ENCODE data around the gene CPPED1.

Gene CPPED1

GRCh38 chr16:12760819-12761611, 42.7 kb downstream of the CPPED1 start:
- Mint-ChIP-seq H3K4me1 (peaks cover 7% of the 10 kb centered on the region), H3K27me3 (ENCODE audit: low read depth) (no peaks in the 10 kb centered on the region), H3K9me3 (no peaks in the 10 kb centered on the region), H3K27ac (no peak overlapping the region), H3K4me3 (no peak overlapping the region), H3K36me3 (ENCODE audit: low read depth) (peaks cover 12% of the 10 kb centered on the region)
- TF ChIP-seq, protein P1, sequence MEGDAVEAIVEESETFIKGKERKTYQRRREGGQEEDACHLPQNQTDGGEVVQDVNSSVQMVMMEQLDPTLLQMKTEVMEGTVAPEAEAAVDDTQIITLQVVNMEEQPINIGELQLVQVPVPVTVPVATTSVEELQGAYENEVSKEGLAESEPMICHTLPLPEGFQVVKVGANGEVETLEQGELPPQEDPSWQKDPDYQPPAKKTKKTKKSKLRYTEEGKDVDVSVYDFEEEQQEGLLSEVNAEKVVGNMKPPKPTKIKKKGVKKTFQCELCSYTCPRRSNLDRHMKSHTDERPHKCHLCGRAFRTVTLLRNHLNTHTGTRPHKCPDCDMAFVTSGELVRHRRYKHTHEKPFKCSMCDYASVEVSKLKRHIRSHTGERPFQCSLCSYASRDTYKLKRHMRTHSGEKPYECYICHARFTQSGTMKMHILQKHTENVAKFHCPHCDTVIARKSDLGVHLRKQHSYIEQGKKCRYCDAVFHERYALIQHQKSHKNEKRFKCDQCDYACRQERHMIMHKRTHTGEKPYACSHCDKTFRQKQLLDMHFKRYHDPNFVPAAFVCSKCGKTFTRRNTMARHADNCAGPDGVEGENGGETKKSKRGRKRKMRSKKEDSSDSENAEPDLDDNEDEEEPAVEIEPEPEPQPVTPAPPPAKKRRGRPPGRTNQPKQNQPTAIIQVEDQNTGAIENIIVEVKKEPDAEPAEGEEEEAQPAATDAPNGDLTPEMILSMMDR (IDR thresholded peaks at IDR 0.05; ENCODE audit: unreplicated experiment in 3 of 3), result no peak

- Mint-ChIP-seq H3K4me1 (peaks cover 7% of the 10 kb centered on the region), H3K9me3 (no peaks in the 10 kb centered on the region), H3K36me3 (ENCODE audit: low read depth) (peaks cover 12% of the 10 kb centered on the region), H3K4me3 (no peak overlapping the region), H3K27ac (no peak overlapping the region), H3K27me3 (ENCODE audit: low read depth) (no peaks in the 10 kb centered on the region)
- TF ChIP-seq, protein P1 (IDR thresholded peaks at IDR 0.05; ENCODE audit: unreplicated experiment in 3 of 3), result no peak
Measured at GRCh38 chr16:12758670-12759558, 44.8 kb downstream of the CPPED1 start.

DNA sequence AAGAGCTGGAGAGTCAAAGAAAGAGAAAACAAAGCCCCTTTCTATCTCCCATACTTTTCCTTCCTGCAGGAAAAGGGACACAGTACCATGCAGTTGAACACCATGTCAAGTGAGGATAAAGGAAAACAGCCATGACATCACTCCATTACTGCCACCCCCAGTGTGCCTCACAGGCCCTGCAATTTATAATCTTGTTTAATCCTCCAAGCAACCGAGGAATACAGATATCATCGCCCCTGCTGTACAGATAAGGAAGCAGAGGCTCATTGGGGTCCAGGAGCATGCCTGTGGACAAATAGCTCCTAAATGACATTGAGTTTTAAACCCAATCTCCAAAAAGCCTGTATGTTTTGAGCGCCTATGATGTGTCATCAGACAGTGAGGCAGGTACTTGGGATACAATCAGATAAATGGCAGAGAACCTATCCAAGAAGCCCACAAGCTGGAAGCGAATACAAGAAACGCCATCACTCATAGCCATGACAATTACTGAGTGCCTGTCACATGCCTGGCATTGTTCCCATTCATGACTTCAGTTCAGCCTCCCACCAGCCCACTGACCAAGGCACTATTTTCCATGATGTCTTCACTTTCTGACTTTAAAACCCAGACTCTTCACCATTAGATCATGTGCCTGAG, 45.5 kb downstream of the CPPED1 start:
- Mint-ChIP-seq H3K9me3 (no peaks in the 10 kb centered on the region), H3K27ac (no peak overlapping the region), H3K36me3 (ENCODE audit: low read depth) (peaks cover 12% of the 10 kb centered on the region), H3K27me3 (ENCODE audit: low read depth) (no peaks in the 10 kb centered on the region), H3K4me3 (no peak overlapping the region), H3K4me1 (peaks cover 7% of the 10 kb centered on the region)
- TF ChIP-seq, protein P1 (IDR thresholded peaks at IDR 0.05; ENCODE audit: unreplicated experiment in 3 of 3), result no peak

- Mint-ChIP-seq H3K36me3 (ENCODE audit: low read depth) (peaks cover 12% of the 10 kb centered on the region), H3K9me3 (no peaks in the 10 kb centered on the region), H3K27ac (no peak overlapping the region), H3K4me3 (no peak overlapping the region), H3K27me3 (ENCODE audit: low read depth) (no peaks in the 10 kb centered on the region), H3K4me1 (peaks cover 7% of the 10 kb centered on the region)
- TF ChIP-seq, protein P1 (IDR thresholded peaks at IDR 0.05; ENCODE audit: unreplicated experiment in 3 of 3), result no peak
Measured at GRCh38 chr16:12757546-12757945, 46.1 kb downstream of the CPPED1 start.

GRCh38 chr16:12754824-12755543, 48.7 kb downstream of the CPPED1 start:
- peaks cover 7% of the 10 kb centered on the region for H3K4me1 Mint-ChIP-seq
- no peaks in the 10 kb centered on the region for H3K9me3 Mint-ChIP-seq
- TF ChIP-seq, protein P1 (IDR thresholded peaks at IDR 0.05; ENCODE audit: unreplicated experiment in 3 of 3), result no peak
- peaks cover 4% of the 10 kb centered on the region for H3K36me3 Mint-ChIP-seq (ENCODE audit: low read depth)
- H3K27me3 Mint-ChIP-seq (ENCODE audit: low read depth), result no peaks in the 10 kb centered on the region
- no peak overlapping the region for H3K4me3 Mint-ChIP-seq
- H3K27ac Mint-ChIP-seq, result no peak overlapping the region
